ENCODE results near the gene BCAR3.

Gene BCAR3

DNA sequence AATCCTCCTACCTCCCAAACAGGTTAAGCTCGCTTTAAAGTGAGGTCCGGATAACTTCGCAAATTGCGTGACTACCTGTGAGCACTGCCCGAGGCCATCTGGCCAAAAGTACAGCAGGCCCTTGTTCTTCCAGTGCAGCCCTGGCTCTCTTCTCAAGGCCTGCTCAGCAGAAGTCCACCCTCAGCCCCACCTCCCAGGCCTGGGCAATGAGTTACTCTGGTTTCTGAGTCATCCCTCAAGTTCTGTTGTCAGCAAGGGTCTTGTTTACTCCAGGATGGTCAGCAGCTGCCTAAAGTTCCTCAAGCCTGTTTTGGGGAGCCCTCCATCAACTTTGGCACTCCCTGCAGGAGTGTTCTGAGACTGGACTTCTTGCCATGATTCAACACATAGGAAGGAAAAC lies 101.7 kb downstream of the BCAR3 start:
- no peaks in the 10 kb centered on the region for H3K27me3 ChIP-seq (ENCODE audit: insufficient read depth, insufficient read length)
- H3K4me1 ChIP-seq (ENCODE audit: insufficient read depth, insufficient read length), result peaks cover 11% of the 10 kb centered on the region
- no peak overlapping the region for H3K9ac ChIP-seq (ENCODE audit: insufficient read length, low read depth)
- peaks cover 91% of the 10 kb centered on the region for H3K36me3 ChIP-seq (ENCODE audit: insufficient read depth, insufficient read length, low read length)
- no peak overlapping the region for H3K4me3 ChIP-seq (ENCODE audit: insufficient read length, low read depth)
- TF ChIP-seq YY1 (IDR thresholded peaks at IDR 0.05; ENCODE audit: insufficient read depth, insufficient read length) (no peak), SUZ12 (IDR thresholded peaks at IDR 0.05; ENCODE audit: extremely low read depth, insufficient read depth, insufficient read length) (no peak), ZNF274 (IDR thresholded peaks at IDR 0.05; ENCODE audit: low read depth, low read length) (no peak)
- no peaks in the 10 kb centered on the region for H3K9me3 ChIP-seq (ENCODE audit: insufficient read depth, low read length)
- no peak for DNase-seq (ENCODE audit: low read depth, low spot score)

DNA sequence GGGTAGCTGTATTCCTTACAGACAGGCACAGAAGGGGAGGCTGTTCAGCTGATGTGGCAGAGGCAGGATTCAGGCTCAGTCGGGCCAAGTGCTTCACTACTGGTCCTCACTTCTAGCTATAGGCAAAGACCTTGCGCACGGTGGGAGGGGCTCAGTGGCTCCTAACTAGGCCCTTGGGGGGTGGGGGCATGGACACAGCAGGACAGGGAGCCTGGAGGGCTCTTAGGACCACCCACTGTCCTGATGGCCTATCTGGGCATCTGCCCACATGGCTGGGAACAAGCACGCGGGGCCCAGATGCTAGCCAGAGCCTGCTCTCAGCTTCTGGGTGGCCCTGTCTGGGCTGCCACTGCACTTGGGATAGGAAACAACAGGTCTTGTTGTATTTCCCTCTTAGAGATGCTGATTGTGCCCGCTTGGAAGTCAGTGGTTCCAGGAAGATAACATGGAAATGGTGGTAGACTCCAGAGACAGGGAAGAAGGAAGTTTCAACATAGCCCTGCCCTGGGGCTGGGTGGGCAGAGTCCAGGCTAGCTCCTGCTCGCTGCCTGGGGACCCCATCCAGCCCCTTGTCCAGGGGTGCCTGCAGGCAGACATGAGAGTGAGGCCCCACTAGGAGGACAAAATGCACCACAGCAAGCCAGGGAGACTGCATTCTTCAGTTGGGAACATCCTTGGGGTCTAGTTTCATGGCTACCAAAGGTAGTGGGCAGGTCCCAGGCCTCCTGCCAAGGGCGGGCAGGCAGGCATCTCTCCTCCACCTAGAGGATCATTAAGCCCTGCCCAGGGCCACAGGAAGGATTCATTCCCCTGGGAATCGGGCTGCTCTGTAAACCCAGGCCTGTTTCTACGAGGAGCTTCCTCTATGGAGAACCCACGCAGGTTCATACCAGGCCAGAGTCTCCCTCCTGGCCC lies 102.5 kb downstream of the BCAR3 start:
- no peak for TF ChIP-seq SUZ12 (IDR thresholded peaks at IDR 0.05; ENCODE audit: extremely low read depth, insufficient read depth, insufficient read length)
- TF ChIP-seq YY1 (IDR thresholded peaks at IDR 0.05; ENCODE audit: insufficient read depth, insufficient read length), result no peak
- TF ChIP-seq ZNF274 (IDR thresholded peaks at IDR 0.05; ENCODE audit: low read depth, low read length), result no peak
- DNase-seq (ENCODE audit: low read depth, low spot score), result no peak

DNA sequence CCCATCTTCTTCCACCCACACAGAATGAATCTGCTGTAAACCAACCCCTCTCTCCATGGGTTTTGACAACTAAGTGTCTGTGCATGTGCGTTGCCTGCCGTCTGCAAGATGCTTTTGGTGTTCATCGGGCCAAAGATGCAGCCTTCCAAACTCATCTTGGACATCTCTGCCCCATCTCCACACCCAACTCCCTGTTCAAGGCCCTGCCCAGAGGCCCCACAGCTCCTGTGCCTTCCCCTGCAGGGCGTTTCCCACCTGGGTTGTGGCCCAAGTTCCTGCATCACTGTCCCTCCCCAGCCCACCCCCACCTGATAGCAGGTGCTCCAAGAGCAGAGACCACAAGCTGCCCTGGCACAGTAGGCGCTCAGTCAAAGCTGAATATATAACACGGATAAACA lies 103.2 kb downstream of the BCAR3 start:
- H3K36me3 ChIP-seq (ENCODE audit: insufficient read depth, insufficient read length, low read length), result peaks cover 90% of the 10 kb centered on the region
- no peak overlapping the region for H3K9ac ChIP-seq (ENCODE audit: insufficient read length, low read depth)
- H3K9me3 ChIP-seq (ENCODE audit: insufficient read depth, low read length), result no peaks in the 10 kb centered on the region
- DNase-seq (ENCODE audit: low read depth, low spot score), result no peak
- H3K4me3 ChIP-seq (ENCODE audit: insufficient read length, low read depth), result no peak overlapping the region
- no peaks in the 10 kb centered on the region for H3K27me3 ChIP-seq (ENCODE audit: insufficient read depth, insufficient read length)
- TF ChIP-seq YY1 (IDR thresholded peaks at IDR 0.05; ENCODE audit: insufficient read depth, insufficient read length) (no peak), ZNF274 (IDR thresholded peaks at IDR 0.05; ENCODE audit: low read depth, low read length) (no peak), SUZ12 (IDR thresholded peaks at IDR 0.05; ENCODE audit: extremely low read depth, insufficient read depth, insufficient read length) (no peak)
- H3K4me1 ChIP-seq (ENCODE audit: insufficient read depth, insufficient read length), result peaks cover 11% of the 10 kb centered on the region

More for the DNA sequence above, 102.5 kb downstream of the BCAR3 start:
- Histone ChIP-seq H3K4me3 (ENCODE audit: insufficient read length, low read depth) (no peak overlapping the region), H3K4me1 (ENCODE audit: insufficient read depth, insufficient read length) (peaks cover 11% of the 10 kb centered on the region), H3K27me3 (ENCODE audit: insufficient read depth, insufficient read length) (no peaks in the 10 kb centered on the region), H3K9ac (ENCODE audit: insufficient read length, low read depth) (no peak overlapping the region), H3K9me3 (ENCODE audit: insufficient read depth, low read length) (no peaks in the 10 kb centered on the region), H3K36me3 (ENCODE audit: insufficient read depth, insufficient read length, low read length) (peaks cover 92% of the 10 kb centered on the region)

DNA sequence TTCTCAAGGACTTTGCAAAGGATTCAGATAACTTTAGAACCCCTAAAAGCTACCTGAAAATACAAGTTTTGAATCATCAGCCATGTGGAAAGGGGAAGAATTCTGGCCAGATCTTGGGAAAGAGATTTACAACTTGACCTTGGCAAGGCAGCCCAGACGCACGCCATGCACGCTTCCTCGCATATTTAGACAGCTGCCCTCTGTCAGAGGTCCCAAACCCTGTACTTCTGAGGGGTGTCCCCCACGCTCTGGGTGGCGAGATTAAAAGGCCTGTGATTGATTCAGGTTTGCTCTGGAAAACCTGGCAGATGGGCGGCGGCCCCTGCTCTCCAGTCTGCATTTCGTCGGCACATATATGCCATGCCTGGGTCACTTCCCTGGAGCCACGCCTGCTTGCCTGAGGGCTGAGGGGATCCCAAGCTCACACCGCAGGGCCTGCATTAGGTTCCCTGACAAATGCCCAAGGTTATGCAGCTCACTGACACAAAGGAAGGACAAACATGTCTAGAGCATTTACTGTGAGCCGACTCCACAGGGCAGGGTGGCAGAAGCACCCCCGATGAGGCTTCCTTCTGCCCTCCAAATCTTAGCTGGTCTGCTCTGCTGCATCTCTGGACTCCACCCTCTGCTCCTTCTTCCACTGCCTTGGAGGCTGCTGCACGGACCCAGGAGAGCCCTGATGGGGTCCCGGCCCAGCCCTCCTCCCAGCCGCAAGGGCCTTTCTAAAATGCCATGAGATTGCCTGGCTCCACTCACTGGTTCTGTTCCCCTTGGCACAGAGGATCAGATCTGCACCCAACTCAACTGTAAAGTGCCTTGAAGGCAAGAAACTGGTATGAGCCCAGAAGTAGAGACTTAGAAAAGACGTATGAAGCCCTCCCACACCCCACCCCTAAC lies 103.9 kb downstream of the BCAR3 start:
- DNase-seq (ENCODE audit: low read depth, low spot score), result no peak
- Histone ChIP-seq H3K4me1 (ENCODE audit: insufficient read depth, insufficient read length) (peaks cover 12% of the 10 kb centered on the region), H3K9ac (ENCODE audit: insufficient read length, low read depth) (no peak overlapping the region), H3K4me3 (ENCODE audit: insufficient read length, low read depth) (no peak overlapping the region), H3K27me3 (ENCODE audit: insufficient read depth, insufficient read length) (no peaks in the 10 kb centered on the region), H3K36me3 (ENCODE audit: insufficient read depth, insufficient read length, low read length) (peaks cover 88% of the 10 kb centered on the region), H3K9me3 (ENCODE audit: insufficient read depth, low read length) (no peaks in the 10 kb centered on the region)
- TF ChIP-seq ZNF274 (IDR thresholded peaks at IDR 0.05; ENCODE audit: low read depth, low read length), result no peak
- TF ChIP-seq SUZ12 (IDR thresholded peaks at IDR 0.05; ENCODE audit: extremely low read depth, insufficient read depth, insufficient read length), result no peak
- no peak for TF ChIP-seq YY1 (IDR thresholded peaks at IDR 0.05; ENCODE audit: insufficient read depth, insufficient read length)

- TF ChIP-seq SUZ12 (IDR thresholded peaks at IDR 0.05; ENCODE audit: extremely low read depth, insufficient read depth, insufficient read length), result no peak
- no peaks in the 10 kb centered on the region for H3K9me3 ChIP-seq (ENCODE audit: insufficient read depth, low read length)
- no peak for DNase-seq (ENCODE audit: low read depth, low spot score)
- H3K9ac ChIP-seq (ENCODE audit: insufficient read length, low read depth), result no peak overlapping the region
- H3K36me3 ChIP-seq (ENCODE audit: insufficient read depth, insufficient read length, low read length), result peaks cover 88% of the 10 kb centered on the region
- H3K4me3 ChIP-seq (ENCODE audit: insufficient read length, low read depth), result no peak overlapping the region
- peaks cover 15% of the 10 kb centered on the region for H3K4me1 ChIP-seq (ENCODE audit: insufficient read depth, insufficient read length)
- no peaks in the 10 kb centered on the region for H3K27me3 ChIP-seq (ENCODE audit: insufficient read depth, insufficient read length)
Measured at GRCh38 chr1:93576746-93577145, 104.9 kb downstream of the BCAR3 start.

GRCh38 chr1:93576346-93576745 lies 105.3 kb downstream of the BCAR3 start:
- Histone ChIP-seq H3K9me3 (ENCODE audit: insufficient read depth, low read length) (no peaks in the 10 kb centered on the region), H3K27me3 (ENCODE audit: insufficient read depth, insufficient read length) (no peaks in the 10 kb centered on the region), H3K36me3 (ENCODE audit: insufficient read depth, insufficient read length, low read length) (peaks cover 88% of the 10 kb centered on the region), H3K9ac (ENCODE audit: insufficient read length, low read depth) (no peak overlapping the region), H3K4me1 (ENCODE audit: insufficient read depth, insufficient read length) (peaks cover 15% of the 10 kb centered on the region), H3K4me3 (ENCODE audit: insufficient read length, low read depth) (no peak overlapping the region)
- no peak for TF ChIP-seq ZNF274 (IDR thresholded peaks at IDR 0.05; ENCODE audit: low read depth, low read length)
- no peak for TF ChIP-seq YY1 (IDR thresholded peaks at IDR 0.05; ENCODE audit: insufficient read depth, insufficient read length)
- no peak for DNase-seq (ENCODE audit: low read depth, low spot score)

Data from NT2/D1 (cell line).